Right lung (tissue), 5 donors: ENCODE data around the gene PRKG1. TPM values are rescaled to one million over a fixed set of nuclear protein-coding genes. Genes with fewer than 3 reads are reported as not detected.

Experiments used
- DNase-seq, 2 donors: peaks; one replicate each; pipeline ENCODE4 v3.0.0-alpha.2; 2013
- polyA plus RNA-seq, 5 donors: library from polyadenylated mRNA; unstranded; fragments of 120-200 nt; gene quantifications; one replicate each; pipeline versions ENCODE4 v1.2.1 to v1.2.3, GENCODE V29; 2013; ENCODE audit warnings: inconsistent platforms in 1 of 5, low replicate concordance in 1 of 5; ENCODE audit not compliant: insufficient read length in 5 of 5, insufficient read depth in 1 of 5

Gene PRKG1
- polyA plus RNA-seq, 5 donors, result 12.4 to 21.3 (median 15.8) TPM

DNA sequence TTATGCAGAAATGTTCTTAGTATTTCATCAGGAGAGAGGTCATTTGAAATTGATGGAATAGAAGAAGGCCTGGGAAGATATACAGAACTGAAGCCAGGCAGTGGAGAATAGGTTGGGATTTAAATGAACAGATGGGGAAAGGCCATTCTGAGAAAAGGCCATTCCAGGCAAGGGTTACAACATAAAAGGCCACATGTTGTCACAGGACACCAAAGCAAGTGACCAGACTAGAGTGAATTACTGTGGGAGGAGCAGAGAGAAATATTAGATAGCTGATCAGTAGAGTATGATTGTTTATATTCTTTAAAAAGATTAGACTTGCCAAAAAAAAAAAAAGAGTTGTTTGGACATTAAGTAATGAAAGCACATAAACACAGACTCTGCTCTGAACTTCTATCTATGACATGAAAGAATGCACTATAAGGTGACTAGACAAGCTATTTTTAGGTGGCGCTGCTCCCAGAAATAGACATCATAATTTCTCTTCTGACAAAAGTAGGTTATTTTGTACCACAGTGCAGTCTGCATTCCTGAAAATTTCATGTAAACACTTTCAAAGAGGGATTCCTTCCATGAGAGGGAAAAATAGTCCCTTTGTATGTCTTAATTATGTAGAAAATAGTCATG, 1184.6 kb downstream of the PRKG1 start:
- no peak for DNase-seq

GRCh38 chr10:52259426-52259812, 1185.1 kb downstream of the PRKG1 start:
- no peak for DNase-seq

GRCh38 chr10:52261362-52261761, 1187.1 kb downstream of the PRKG1 start:
- DNase-seq, result no peak

DNA sequence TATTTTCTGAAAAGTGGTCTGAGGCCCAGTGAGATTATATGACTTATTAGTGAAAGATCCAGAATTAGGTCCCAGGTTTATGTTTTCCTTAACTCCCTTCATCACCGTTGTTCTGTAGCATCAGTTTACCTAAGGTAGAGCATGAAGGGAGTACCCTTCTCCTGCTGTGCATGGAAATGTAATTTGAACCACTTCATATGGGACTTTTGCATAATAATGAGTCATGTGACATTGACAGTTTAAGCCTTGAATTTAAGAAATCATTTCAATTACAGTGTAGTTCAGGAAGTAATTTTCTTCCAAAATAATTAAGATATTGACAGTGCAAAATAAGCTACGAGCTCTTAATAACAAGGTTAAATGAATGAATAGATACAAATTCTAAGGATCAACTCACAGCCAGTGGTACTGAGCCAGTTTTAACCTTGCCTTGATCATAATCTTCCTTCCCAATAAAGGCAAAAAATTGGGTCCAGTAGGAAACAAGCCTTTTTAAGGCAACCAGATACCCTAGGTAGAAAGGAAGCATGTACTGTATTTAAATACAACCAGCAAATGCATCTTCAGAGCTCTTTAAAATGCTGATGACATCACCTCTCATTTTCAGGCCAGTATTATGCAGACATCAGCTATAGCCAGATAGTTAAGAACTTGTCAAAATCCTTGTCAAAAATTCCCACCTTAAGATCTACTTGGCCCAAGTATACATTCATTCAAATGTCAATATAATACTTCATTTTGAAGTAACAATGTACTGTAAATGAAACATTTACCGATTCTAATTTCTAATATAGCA, 1191.0 kb downstream of the PRKG1 start:
- no peak for DNase-seq

- no peak for DNase-seq
Measured at GRCh38 chr10:52266858-52267257, 1192.6 kb downstream of the PRKG1 start.

GRCh38 chr10:52268790-52269189, 1194.5 kb downstream of the PRKG1 start:
- no peak for DNase-seq

- no peak for DNase-seq
Measured at GRCh38 chr10:52269233-52269632, 1194.9 kb downstream of the PRKG1 start.

DNA sequence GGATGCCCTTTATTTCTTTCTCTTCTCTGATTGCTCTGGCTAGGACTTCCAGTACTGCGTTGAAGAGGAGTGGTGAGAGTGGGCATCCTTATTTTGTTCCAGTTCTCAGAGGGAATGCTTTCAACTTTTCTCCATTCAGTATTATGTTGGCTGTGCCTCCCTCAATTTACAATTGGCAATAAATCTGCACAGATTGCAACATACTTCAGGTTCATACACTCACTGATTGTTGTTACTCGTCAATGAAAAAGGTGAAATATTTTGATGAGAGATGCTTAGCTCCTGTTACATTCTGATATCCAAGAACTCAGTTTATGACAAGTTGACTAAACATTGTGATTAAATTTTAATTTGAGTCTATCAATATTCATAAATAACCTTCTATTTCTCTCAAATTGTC, 1201.9 kb downstream of the PRKG1 start:
- DNase-seq, result no peak

DNA sequence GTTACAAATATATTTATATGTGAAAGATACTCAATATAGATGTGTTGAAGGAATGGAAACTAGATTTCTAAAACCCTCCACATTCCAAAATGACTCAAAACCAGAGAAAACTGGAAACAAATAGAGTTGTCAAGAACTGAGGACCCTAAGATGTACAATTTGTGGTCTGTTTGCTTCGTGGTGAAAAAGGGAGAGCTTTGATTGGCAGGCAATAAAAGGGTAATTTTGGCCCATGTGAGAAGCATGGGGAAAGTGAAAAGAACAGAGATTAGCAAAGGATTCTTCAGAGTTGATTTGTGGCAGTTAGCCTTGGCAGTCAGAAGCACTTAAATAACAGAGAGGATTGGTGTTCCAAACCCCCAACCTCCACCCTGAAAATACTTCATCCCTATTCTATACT, 1202.7 kb downstream of the PRKG1 start:
- no peak for DNase-seq

DNA sequence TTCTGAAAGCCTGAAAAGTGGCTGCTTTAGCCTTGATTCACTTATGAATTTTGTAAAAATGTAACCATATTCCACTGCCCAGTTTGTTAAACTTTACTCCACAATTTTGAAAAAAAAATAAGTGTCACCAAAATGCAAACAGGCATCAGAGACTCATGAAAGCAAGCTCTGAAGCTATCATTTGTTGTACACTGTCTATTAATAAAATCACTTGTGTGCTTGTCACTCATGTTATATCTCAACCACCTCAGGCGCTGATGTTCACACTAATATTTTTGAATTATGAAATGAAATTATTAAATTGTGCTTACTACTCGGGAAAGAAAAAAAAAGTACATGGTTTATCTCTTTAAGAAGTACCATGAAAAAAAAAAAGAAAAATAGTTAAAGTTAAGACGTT, 1205.3 kb downstream of the PRKG1 start:
- DNase-seq, result no peak

GRCh38 chr10:52280051-52280450, 1205.8 kb downstream of the PRKG1 start:
- DNase-seq, result no peak

DNA sequence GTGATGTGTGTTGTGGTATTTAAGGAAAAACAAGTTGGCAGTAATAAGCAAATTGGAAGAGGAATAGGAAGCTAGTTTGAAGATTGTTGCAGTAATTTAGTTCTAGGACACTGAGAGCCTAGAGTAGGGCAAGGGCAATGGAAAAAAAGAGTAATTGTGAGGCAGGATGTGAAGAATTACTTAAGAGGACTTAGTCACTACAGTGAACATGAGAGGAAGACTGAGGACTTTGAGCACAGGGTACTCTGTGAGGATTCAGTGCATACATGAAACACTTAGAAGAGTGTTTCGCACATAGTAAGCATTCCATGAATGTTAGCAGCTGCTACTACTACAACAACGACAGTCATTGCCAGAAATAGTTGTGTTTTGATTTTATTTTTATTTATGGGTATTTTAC, 1208.9 kb downstream of the PRKG1 start:
- no peak for DNase-seq

GRCh38 chr10:52284416-52285013, 1210.2 kb downstream of the PRKG1 start:
- DNase-seq, result no peak

- DNase-seq, result no peak
Measured at GRCh38 chr10:52287866-52288265, 1213.6 kb downstream of the PRKG1 start.

DNA sequence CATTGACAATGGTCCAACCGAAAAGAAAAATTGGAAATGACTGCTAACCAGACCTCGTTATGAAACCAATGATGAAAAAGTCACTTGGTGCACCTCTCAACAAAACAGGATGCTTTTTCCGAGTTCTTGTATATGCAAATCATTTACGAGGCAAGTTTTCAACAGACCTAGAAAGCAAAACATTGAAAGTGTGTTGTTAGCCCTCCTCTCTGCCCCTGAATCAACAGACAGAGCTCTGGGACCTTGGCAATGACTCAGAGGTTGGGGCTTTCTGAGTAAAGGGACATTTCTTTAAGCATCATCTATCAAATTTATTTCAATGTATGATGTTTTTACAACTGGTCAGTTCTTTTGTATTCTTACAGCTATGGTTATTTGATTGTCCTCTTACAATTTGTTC, 1223.5 kb downstream of the PRKG1 start:
- no peak for DNase-seq

DNA sequence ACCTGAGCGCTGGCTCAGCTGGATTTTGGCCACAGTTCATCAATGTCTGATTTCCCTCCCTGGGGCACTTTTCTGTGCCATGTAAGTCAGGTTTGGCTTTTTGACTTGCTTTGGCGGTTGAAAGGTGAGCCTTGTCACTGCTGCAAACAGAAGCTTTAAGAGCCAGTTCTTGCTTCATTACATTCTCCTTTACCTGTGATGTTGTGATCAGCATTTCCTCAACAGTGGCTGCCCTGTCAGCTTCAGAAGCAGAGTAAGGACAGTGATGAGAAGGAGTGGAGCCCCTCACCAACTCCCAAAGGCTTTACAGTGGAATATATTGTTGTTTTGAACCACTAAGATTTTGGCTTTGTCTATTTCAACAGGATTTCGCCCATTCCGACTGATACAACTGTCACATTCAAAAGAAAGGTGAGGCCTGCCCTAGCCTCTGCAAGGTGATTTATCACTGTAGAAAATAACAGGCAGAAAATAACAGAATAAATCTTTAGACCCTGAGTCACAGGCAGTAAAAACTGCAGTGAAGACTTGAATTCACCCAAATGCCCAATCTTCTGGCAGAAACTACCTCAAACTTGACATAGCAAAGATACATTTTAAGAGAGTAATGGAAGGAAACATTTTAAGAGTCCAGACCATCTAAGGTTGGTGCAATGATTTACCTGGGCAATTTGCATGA, 1226.5 kb downstream of the PRKG1 start:
- no peak for DNase-seq

DNA sequence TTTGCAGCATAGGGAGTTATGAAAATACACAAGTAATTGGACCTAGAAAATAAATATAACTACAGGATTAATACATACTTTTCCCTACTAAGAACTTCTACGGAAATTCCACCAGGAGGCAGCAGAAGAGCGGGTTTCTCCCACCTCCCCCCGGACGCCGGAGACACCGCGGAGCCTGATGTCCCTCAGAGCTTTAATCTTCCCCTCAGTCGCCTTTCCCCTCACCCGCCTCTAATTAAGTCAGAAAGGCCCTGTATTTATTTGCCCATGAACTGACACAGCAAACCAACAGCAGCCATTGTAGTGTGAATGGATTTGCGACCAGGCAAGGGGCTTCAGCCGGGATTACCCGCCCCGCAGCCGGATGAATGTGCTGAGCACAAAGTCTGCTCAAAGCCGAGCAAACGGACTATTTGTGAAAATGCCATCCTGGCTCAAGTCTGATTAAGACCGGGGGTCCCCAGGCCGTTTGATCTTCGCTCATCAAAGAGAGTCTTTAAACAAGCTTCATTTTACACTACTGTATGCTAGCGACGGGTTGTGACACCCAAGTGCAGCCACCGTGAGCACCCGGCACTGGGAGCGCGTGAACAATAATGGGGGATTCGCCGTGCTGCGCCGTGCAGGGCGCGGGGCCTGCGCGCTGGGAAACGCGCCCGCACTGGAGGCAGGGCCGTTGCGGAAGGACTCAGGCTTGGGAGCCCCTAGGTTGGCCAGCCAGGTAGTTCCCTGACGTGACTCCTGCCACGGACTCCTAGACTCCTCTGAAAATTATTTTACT, 1234.2 kb downstream of the PRKG1 start:
- DNase-seq, result peak; percentile 79 to 80

DNA sequence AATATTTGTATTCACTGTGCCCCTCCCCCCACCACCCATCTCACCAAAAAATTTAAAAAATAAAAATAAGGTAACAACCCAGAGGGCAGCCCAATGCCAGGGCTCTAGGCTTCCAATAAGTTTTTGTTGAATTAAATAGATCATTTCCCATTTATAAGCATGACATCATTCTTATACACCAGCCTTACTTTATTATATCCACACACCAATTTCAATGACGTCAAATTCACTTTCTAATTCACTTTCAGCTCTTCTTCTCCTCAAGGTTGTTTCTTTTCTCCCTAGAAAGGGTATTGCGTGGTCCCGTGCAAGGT, 1238.6 kb downstream of the PRKG1 start:
- DNase-seq, result no peak

- peak; percentile 19 to 32 for DNase-seq
Measured at GRCh38 chr10:52313256-52313932, 1239.1 kb downstream of the PRKG1 start.

GRCh38 chr10:52313933-52314821, 1239.9 kb downstream of the PRKG1 start, which contains the start of gene DKK1:
Gene DKK1, plus strand, starts transcription at chr10:52314281. Its CDS starts 154 bp downstream, at chr10:52314435.
- DNase-seq, result peak; percentile 39 to 45
